ENCODE results near the gene PLCH1. TPM values are rescaled to one million over a fixed set of nuclear protein-coding genes. Genes with fewer than 3 reads are reported as not detected.

The PLCH1 gene
- total RNA-seq, 6 experiments from 2014 or later = 0.07 to 0.25 (median 0.17) TPM

DNA sequence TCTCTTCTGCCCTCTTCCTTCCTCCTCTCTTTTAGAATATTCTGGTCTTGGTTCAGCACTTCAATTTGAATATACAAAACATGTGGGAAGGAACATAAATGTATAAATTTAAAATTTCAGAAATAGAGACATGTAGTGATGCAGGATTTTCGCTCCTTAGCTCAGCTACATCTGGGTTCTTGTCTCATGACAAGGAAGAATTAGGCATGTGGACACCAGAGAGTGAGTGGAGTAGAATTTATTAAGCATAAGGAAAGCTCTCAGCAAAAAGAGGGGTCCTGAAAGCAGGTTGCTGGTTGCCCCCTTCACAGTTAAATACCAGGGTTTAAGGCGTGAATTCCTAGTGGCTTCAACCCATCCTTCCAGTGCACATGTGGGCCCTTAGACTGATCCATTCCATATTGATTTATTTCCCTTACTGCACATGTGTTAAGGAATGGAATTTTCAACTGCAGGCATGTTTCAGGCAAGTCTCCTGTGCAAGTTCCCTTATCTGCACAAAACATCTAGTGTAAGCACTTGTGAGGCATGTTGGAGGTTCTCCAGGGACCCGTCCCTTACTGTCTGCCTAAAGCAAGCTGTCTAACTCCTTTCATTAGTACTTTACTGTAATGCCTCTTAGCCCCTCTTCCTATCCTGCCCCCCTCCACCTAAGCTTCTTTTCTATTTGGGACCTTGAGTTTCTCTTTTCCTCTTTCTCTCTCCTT lies 318.2 kb downstream of the PLCH1 start:
- no peak for ATAC-seq
- DNase-seq = no peak
- Histone ChIP-seq H3K27me3 (no peaks in the 10 kb centered on the region), H3K4me1 (no peaks in the 10 kb centered on the region), H3K9me3 (peaks cover 0 to 10% (median 0%) of the 10 kb centered on the region in 4 donors), H3K4me3 (no peak overlapping the region), H3K36me3 (no peaks in the 10 kb centered on the region), H3K27ac (no peak overlapping the region)
- intact Hi-C loops (cut with DNase I) = no loop called here
- WGBS (ENCODE audit: insufficient coverage, low coverage, low lambda C conversion rate, missing lambda C conversion rate) = 74% methylated on average over 3 of the region's 3 CpGs
- no peak for TF ChIP-seq POLR2A (IDR thresholded peaks at IDR 0.05)
- TF ChIP-seq, protein P1, sequence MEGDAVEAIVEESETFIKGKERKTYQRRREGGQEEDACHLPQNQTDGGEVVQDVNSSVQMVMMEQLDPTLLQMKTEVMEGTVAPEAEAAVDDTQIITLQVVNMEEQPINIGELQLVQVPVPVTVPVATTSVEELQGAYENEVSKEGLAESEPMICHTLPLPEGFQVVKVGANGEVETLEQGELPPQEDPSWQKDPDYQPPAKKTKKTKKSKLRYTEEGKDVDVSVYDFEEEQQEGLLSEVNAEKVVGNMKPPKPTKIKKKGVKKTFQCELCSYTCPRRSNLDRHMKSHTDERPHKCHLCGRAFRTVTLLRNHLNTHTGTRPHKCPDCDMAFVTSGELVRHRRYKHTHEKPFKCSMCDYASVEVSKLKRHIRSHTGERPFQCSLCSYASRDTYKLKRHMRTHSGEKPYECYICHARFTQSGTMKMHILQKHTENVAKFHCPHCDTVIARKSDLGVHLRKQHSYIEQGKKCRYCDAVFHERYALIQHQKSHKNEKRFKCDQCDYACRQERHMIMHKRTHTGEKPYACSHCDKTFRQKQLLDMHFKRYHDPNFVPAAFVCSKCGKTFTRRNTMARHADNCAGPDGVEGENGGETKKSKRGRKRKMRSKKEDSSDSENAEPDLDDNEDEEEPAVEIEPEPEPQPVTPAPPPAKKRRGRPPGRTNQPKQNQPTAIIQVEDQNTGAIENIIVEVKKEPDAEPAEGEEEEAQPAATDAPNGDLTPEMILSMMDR (IDR thresholded peaks at IDR 0.05) = no peak

- no peaks in the 10 kb centered on the region for H3K4me1 ChIP-seq
- H3K27me3 ChIP-seq = no peaks in the 10 kb centered on the region
- DNase-seq (no peak), ATAC-seq (no peak)
- TF ChIP-seq, protein P1 (IDR thresholded peaks at IDR 0.05) = no peak
- TF ChIP-seq POLR2A (IDR thresholded peaks at IDR 0.05) = no peak
- no peak overlapping the region for H3K27ac ChIP-seq
- no peaks in the 10 kb centered on the region for H3K36me3 ChIP-seq
- WGBS (ENCODE audit: insufficient coverage, low coverage, low lambda C conversion rate, missing lambda C conversion rate) = 55% methylated on average over 2 of the region's 2 CpGs
- intact Hi-C loops (cut with DNase I) = no loop called here
- H3K4me3 ChIP-seq = no peak overlapping the region
- H3K9me3 ChIP-seq = peaks cover 0 to 10% (median 0%) of the 10 kb centered on the region in 4 donors
Observed at GRCh38 chr3:155425396-155425795, 319.5 kb downstream of the PLCH1 start.

DNA sequence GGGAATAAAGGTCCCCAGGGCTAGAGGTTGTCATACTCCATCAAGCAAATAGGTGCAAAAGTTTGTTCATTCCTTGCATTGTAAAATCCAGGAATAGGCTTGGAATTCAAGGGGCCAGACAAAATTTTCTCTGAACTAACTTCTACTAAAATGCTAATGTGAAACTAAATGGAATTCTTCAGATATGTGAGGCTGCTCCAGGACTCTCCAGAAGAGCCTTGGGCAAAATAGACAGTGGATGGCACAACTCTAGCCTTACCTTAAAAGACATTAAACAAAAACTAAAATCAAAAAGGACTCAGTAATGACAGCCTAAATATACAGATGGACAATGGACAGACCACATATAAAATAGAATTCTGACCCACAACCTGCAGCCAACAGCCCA lies 320.6 kb downstream of the PLCH1 start:
- H3K4me1 ChIP-seq = no peaks in the 10 kb centered on the region
- intact Hi-C loops (cut with DNase I) = no loop called here
- H3K9me3 ChIP-seq = peaks cover 0 to 10% (median 0%) of the 10 kb centered on the region in 4 donors
- H3K4me3 ChIP-seq = no peak overlapping the region
- no peak for DNase-seq
- TF ChIP-seq, protein P1 (IDR thresholded peaks at IDR 0.05) = no peak
- no peak for TF ChIP-seq POLR2A (IDR thresholded peaks at IDR 0.05)
- no peaks in the 10 kb centered on the region for H3K27me3 ChIP-seq
- no peaks in the 10 kb centered on the region for H3K36me3 ChIP-seq
- H3K27ac ChIP-seq = no peak overlapping the region
- no peak for ATAC-seq

DNA sequence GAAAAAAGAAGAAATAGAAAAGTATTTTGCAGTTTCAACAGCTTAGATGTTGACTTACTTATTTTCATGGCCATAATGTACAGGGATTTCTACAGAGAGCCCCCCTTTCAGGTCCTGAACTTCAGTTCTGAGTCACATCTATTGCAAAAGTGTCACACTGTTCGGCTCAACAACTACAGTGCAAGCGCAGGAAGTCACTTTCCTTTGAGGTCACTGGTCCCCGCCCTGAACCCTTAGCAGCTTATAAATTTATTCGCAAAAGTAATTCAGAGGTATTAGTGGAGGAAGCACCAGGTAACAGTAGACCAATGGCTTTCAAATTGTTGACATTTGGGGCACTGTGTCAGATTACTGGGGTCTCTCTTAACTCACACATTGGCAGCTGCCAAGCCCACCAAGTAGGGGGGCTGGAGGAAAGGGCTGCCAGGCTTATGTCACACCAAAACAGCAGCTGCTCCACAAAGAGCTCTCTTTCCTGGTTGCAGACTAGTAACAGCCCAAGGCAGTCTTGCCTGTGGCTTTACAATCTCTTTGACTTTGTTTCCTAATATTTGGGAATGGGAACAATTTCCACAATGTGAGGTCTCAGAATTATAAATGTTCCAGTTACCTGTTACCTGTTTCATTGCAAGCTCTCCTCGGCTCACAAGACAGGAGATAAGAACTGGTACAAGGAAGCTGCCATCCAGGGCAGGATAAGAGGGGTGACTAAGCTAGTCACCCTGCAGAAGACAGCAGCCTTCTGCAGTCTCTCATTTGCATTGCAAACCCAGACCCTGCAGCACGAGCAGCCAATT lies 321.1 kb downstream of the PLCH1 start:
- intact Hi-C loops (cut with DNase I) = no loop called here
- H3K36me3 ChIP-seq = no peaks in the 10 kb centered on the region
- TF ChIP-seq POLR2A (IDR thresholded peaks at IDR 0.05) = no peak
- TF ChIP-seq, protein P1 (IDR thresholded peaks at IDR 0.05) = no peak
- no peaks in the 10 kb centered on the region for H3K4me1 ChIP-seq
- no peak for DNase-seq
- 41% methylated on average over 6 of the region's 6 CpGs for WGBS (ENCODE audit: insufficient coverage, low coverage, low lambda C conversion rate, missing lambda C conversion rate)
- no peaks in the 10 kb centered on the region for H3K27me3 ChIP-seq
- H3K27ac ChIP-seq = no peak overlapping the region
- no peak overlapping the region for H3K4me3 ChIP-seq
- peaks cover 0 to 10% (median 0%) of the 10 kb centered on the region in 4 donors for H3K9me3 ChIP-seq
- no peak for ATAC-seq

Measured in right lobe of liver (tissue), 6 donors.